ENCODE data around the gene DIPK1B. TPM values are rescaled to one million over a fixed set of nuclear protein-coding genes. Genes with fewer than 3 reads are reported as not detected.
A peak's percentile ranks its signal among the peaks of the same experiment; 100 is the strongest.

Gene DIPK1B
- total and polyA plus RNA-seq, 10 of the 15 experiments (the other 5 are each of a cell fraction or from before 2014, with no cell fraction given): 0.08 to 0.28 (median 0.13) TPM; not detected in 3

GRCh38 chr9:136726631-136727191, 14.3 kb downstream of the DIPK1B start (continued):
- TF ChIP-seq BCL3 (IDR thresholded peaks at IDR 0.05; ENCODE audit: borderline replicate concordance, insufficient read depth, low read depth, low read length, poor library complexity, severe bottlenecking): no peak
- TF ChIP-seq RELA (IDR thresholded peaks at IDR 0.05; ENCODE audit: borderline replicate concordance, partially characterized antibody): no peak
- TF ChIP-seq ZBTB33 (IDR thresholded peaks at IDR 0.05): no peak
- no peak for TF ChIP-seq SP1 (IDR thresholded peaks at IDR 0.05; ENCODE audit: low read depth, low read length)
- TF ChIP-seq IRF4 (IDR thresholded peaks at IDR 0.05; ENCODE audit: low read depth, low read length): no peak
- TF ChIP-seq TCF12 (IDR thresholded peaks at IDR 0.05; ENCODE audit: low read depth, low read length): peak; percentile 68
- TF ChIP-seq SMARCA5 (IDR thresholded peaks at IDR 0.05): peak; percentile 65
- no peak for TF ChIP-seq SPI1 (IDR thresholded peaks at IDR 0.05; ENCODE audit: borderline replicate concordance, insufficient read depth, low read depth, low read length)
- TF ChIP-seq PAX8 (IDR thresholded peaks at IDR 0.05): no peak
- TF ChIP-seq RAD51 (IDR thresholded peaks at IDR 0.05): no peak
- no peak for TF ChIP-seq RELB (IDR thresholded peaks at IDR 0.05; ENCODE audit: low read depth)
- TF ChIP-seq RBBP5 (conservative IDR thresholded peaks at IDR 0.05): no peak
- TF ChIP-seq CHD2 (IDR thresholded peaks at IDR 0.05; ENCODE audit: borderline replicate concordance, low read depth, low read length): no peak
- TF ChIP-seq CBFB (IDR thresholded peaks at IDR 0.05; ENCODE audit: low read depth): no peak
- peak; percentile 26; the same call in 1 of the 2 replicates for TF ChIP-seq PKNOX1 (IDR thresholded peaks at IDR 0.05)
- TF ChIP-seq ESRRA (IDR thresholded peaks at IDR 0.05; ENCODE audit: low read length): no peak
- no peak for TF ChIP-seq PRDM15 (CRISPR knock-in tag; IDR thresholded peaks at IDR 0.05)
- TF ChIP-seq POLR2A (IDR thresholded peaks at IDR 0.05; ENCODE audit: low read depth, low read length): peak; percentile 42; the same call in 1 of the 2 replicates

Measured in GM12878 (cell line).